ENCODE data around the gene FOXO3.

- TF ChIP-seq CTCF (IDR thresholded peaks at IDR 0.05) (no peak), POLR2A (IDR thresholded peaks at IDR 0.05) (no peak), EP300 (IDR thresholded peaks at IDR 0.05) (no peak)
Measured at GRCh38 chr6:108698593-108699289, 138.0 kb downstream of the FOXO3 start.
